ENCODE results near the gene ABCF3. TPM values are rescaled to one million over a fixed set of nuclear protein-coding genes. Genes with fewer than 3 reads are reported as not detected.

ABCF3 gene
- polyA plus RNA-seq, 1 donor (not counting 4 experiments of a cell fraction or from before 2014, with no cell fraction given) = 39.2 TPM

DNA sequence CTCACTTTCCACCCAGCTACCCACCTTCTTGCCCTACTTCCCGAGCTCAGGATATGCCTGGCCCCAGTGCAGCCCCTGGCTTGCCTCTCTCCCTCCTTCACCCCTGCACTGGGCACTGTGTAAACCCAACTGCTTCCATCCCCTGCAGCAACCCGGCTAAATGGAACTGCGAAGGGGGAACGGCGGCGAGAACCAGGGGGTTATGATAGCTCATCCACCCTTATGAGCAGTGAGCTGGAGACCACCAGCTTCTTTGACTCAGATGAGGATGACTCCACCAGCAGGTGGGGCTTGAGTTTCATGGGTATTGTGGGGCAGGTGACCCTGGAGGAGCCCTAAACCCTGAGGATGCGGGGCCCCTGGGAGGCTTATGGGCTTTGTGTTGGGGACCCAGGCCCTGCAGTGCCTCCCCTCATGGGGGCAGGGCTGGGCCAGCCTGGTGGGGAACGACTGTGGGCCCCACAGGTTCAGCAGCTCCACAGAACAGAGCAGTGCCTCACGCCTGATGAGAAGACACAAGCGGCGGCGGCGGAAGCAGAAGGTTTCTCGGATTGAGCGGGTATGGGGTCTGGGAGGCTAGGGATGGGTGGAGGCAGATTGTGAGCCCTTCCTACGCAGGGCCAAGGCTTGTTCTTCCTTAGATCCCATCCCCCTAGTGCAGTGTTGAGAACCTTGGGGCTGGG lies 21.2 kb upstream of the ABCF3 start:
- no peak overlapping the region for H3K4me3 ChIP-seq (ENCODE audit: control insufficient read depth in 2 of 3, extremely low read depth in 1 of 3, insufficient read depth in 2 of 3, low read depth in 1 of 3, low read length in 3 of 3)
- H3K36me3 ChIP-seq (ENCODE audit: control insufficient read depth in 2 of 2, extremely low read depth in 1 of 2, insufficient read depth in 2 of 2, low read length in 2 of 2) = peaks cover 41 to 48% of the 10 kb centered on the region in 2 experiments
- no peak for FAIRE-seq
- TF ChIP-seq EZH2 (IDR thresholded peaks at IDR 0.05; ENCODE audit: low read length) = no peak
- TF ChIP-seq, protein P1, sequence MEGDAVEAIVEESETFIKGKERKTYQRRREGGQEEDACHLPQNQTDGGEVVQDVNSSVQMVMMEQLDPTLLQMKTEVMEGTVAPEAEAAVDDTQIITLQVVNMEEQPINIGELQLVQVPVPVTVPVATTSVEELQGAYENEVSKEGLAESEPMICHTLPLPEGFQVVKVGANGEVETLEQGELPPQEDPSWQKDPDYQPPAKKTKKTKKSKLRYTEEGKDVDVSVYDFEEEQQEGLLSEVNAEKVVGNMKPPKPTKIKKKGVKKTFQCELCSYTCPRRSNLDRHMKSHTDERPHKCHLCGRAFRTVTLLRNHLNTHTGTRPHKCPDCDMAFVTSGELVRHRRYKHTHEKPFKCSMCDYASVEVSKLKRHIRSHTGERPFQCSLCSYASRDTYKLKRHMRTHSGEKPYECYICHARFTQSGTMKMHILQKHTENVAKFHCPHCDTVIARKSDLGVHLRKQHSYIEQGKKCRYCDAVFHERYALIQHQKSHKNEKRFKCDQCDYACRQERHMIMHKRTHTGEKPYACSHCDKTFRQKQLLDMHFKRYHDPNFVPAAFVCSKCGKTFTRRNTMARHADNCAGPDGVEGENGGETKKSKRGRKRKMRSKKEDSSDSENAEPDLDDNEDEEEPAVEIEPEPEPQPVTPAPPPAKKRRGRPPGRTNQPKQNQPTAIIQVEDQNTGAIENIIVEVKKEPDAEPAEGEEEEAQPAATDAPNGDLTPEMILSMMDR (optimal IDR thresholded peaks at IDR 0.05 in 1 of 3, IDR thresholded peaks at IDR 0.05 in 1 of 3, conservative IDR thresholded peaks at IDR 0.05 in 1 of 3; ENCODE audit: extremely low read depth in 1 of 3, insufficient read depth in 2 of 3, low read length in 3 of 3) = no peak
- dilution Hi-C loops (cut with MboI; ENCODE audit: extremely low pct_ligation_motif_present, low sequenced_read_pairs) = no loop called here
- H3K4me1 ChIP-seq (ENCODE audit: control insufficient read depth, extremely low read depth, insufficient read depth, low read length) = peaks cover 8% of the 10 kb centered on the region
- H3K4me2 ChIP-seq (ENCODE audit: control insufficient read depth, extremely low read depth, insufficient read depth, low read depth, low read length) = no peak overlapping the region
- H2AFZ ChIP-seq (ENCODE audit: control insufficient read depth, low read length) = no peak overlapping the region
- H4K20me1 ChIP-seq (ENCODE audit: control insufficient read depth, extremely low read depth, insufficient read depth, low read length) = no peaks in the 10 kb centered on the region
- no peak overlapping the region for H3K9ac ChIP-seq (ENCODE audit: control insufficient read depth, extremely low read depth, insufficient read depth, low read length)
- no peak overlapping the region for H3K27ac ChIP-seq (ENCODE audit: control insufficient read depth, insufficient read depth, low read length)
- no peak for DNase-seq (ENCODE audit: low read depth, low spot score)
- no peaks in the 10 kb centered on the region for H3K9me3 ChIP-seq (ENCODE audit: control insufficient read depth, low read depth, low read length)
- H3K9me1 ChIP-seq (ENCODE audit: control insufficient read depth, extremely low read depth, insufficient read depth, low read length) = no peaks in the 10 kb centered on the region
- no peaks in the 10 kb centered on the region for H3K27me3 ChIP-seq (ENCODE audit: control insufficient read depth, extremely low read depth, insufficient read depth, low read length)
- H3K79me2 ChIP-seq (ENCODE audit: control insufficient read depth, insufficient read depth, low read length) = peaks cover 22% of the 10 kb centered on the region

DNA sequence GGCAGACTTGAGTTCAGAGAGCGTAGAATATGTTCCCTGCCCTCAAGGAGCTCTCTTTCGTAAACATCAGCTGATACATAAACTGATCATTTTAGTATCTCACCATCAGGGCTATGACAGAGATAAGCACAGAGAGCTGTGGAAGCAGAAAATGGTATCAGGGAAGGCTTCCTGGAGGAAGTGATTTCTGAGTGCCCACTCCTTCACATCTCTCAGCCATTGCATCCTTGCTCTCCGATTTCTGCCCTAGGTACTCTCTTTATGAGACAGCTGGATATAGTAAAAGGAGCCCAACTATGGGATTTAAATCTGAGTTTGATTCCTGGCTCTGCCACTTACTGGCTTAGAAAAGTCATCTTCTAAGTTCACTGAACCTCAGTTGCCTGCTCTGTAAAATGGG lies 20.5 kb upstream of the ABCF3 start:
- Histone ChIP-seq H3K36me3 (ENCODE audit: control insufficient read depth in 2 of 2, extremely low read depth in 1 of 2, insufficient read depth in 2 of 2, low read length in 2 of 2) (peaks cover 42 to 53% of the 10 kb centered on the region in 2 experiments), H4K20me1 (ENCODE audit: control insufficient read depth, extremely low read depth, insufficient read depth, low read length) (no peaks in the 10 kb centered on the region), H3K79me2 (ENCODE audit: control insufficient read depth, insufficient read depth, low read length) (peaks cover 16% of the 10 kb centered on the region)

More for the DNA sequence above, 20.5 kb upstream of the ABCF3 start:
- dilution Hi-C loops (cut with MboI; ENCODE audit: extremely low pct_ligation_motif_present, low sequenced_read_pairs) = no loop called here
- Histone ChIP-seq H3K27me3 (ENCODE audit: control insufficient read depth, extremely low read depth, insufficient read depth, low read length) (no peaks in the 10 kb centered on the region), H3K27ac (ENCODE audit: control insufficient read depth, insufficient read depth, low read length) (no peak overlapping the region), H2AFZ (ENCODE audit: control insufficient read depth, low read length) (no peak overlapping the region), H3K9me1 (ENCODE audit: control insufficient read depth, extremely low read depth, insufficient read depth, low read length) (no peaks in the 10 kb centered on the region), H3K4me3 (ENCODE audit: control insufficient read depth in 2 of 3, extremely low read depth in 1 of 3, insufficient read depth in 2 of 3, low read depth in 1 of 3, low read length in 3 of 3) (no peak overlapping the region), H3K4me1 (ENCODE audit: control insufficient read depth, extremely low read depth, insufficient read depth, low read length) (peaks cover 8% of the 10 kb centered on the region), H3K9ac (ENCODE audit: control insufficient read depth, extremely low read depth, insufficient read depth, low read length) (no peak overlapping the region), H3K4me2 (ENCODE audit: control insufficient read depth, extremely low read depth, insufficient read depth, low read depth, low read length) (no peak overlapping the region), H3K9me3 (ENCODE audit: control insufficient read depth, low read depth, low read length) (no peaks in the 10 kb centered on the region)
- TF ChIP-seq, protein P1 (optimal IDR thresholded peaks at IDR 0.05 in 1 of 3, IDR thresholded peaks at IDR 0.05 in 1 of 3, conservative IDR thresholded peaks at IDR 0.05 in 1 of 3; ENCODE audit: extremely low read depth in 1 of 3, insufficient read depth in 2 of 3, low read length in 3 of 3) = no peak
- no peak for TF ChIP-seq EZH2 (IDR thresholded peaks at IDR 0.05; ENCODE audit: low read length)
- FAIRE-seq (no peak), DNase-seq (ENCODE audit: low read depth, low spot score) (no peak)
